Fibroblast of skin of right biceps (primary cell): ENCODE measurements around the gene FREM2.

Experiments used
- DNase-seq: peaks from one replicate; pipeline ENCODE4 v3.0.0-alpha.2; 2013

The FREM2 gene

DNA sequence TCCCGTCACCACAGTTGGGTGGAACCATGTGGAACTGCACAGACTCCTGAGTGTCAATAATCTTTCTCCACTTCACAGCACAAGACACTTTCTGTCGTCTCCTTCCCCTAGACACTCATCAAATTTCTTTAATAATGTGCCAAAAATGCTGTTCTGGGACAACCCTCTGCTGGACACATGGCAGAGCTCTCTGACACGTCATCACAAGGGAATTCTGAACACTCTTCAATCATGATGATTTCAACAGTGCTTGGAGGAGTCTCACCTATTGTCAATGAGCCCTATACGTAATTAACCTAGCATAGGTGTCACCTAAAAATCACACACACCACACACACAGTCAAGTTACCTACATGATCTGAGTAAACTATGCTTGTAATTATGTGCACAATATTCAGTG lies 162.4 kb downstream of the FREM2 start:
- peak; percentile 10 for DNase-seq

DNA sequence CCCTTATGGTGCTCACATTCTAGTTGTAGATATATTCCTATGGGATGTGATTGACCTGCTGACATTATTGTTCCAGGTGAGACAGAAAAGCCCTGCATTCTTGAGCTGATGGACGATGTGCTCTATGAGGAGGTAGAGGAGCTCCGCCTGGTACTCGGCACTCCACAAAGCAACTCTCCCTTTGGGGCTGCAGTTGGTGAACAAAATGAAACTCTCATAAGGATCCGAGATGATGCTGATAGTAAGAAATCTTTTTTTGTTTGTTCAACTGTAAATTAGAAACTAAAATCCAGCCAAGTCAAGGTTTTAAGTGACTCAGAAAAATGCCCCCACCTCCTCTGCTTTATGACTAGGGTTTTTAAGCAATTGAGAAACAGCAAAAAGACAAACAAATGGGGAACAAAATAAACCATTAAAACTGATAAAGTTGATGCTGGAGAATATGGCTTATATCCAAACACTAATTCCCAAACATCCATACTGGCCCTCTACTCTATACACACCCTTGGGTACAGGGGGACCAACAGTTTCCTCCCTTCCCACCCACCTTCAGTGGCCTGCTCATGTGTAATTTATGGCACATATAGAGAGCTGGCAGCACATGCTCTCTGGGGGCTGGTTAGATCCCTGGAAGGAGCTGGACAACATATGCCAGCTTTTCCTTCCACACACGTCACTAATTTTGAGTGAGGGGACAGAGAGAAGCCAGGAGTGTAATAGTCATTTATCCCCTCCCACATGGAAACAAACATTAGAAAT lies 164.2 kb downstream of the FREM2 start:
- no peak for DNase-seq

GRCh38 chr13:38854226-38854625 lies 167.3 kb downstream of the FREM2 start:
- no peak for DNase-seq

GRCh38 chr13:38856065-38856464 lies 169.2 kb downstream of the FREM2 start:
- DNase-seq, result no peak

GRCh38 chr13:38862443-38862842 lies 175.6 kb downstream of the FREM2 start:
- no peak for DNase-seq

- no peak for DNase-seq
Measured at GRCh38 chr13:38863536-38863935, 176.7 kb downstream of the FREM2 start.

DNA sequence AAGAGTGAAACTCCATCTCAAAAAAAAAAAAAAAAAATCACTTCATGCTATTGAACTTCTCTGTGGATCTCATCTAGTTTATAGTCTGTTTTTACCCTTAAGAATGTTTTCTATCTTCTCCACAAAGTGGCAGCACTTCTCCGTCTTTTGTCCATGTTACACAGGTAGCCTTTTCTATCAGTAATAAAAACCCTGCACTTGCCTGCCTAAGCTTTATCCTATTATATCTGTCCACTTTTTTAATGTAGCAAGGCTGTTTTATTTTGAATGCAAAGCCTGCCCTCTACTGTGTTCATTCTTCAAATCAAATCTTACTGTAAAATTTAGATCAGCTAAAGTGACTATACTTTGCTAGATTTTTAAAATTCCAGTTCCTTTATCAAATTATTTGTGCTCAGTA lies 179.8 kb downstream of the FREM2 start:
- no peak for DNase-seq

- DNase-seq, result no peak
Measured at GRCh38 chr13:38868399-38868798, 181.5 kb downstream of the FREM2 start.

DNA sequence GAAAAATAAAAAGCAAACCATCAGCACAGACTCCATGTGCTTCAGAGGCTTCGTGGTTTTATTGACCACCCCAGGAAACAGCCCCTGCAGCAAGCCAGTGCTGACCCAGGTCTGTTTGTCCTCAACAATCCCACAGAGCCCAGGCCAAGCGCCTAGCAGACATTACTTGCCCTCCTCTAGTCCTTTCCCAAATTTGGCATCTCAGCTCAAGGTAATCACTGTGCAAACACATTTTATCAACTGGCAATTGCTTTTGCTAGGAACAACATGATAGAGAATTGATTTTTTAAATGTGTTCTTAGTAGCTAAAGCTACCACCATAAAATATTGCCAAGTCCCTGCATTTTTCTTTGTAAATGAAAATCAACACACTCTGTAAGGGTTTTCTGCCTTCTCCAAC lies 182.0 kb downstream of the FREM2 start:
- DNase-seq, result no peak

DNA sequence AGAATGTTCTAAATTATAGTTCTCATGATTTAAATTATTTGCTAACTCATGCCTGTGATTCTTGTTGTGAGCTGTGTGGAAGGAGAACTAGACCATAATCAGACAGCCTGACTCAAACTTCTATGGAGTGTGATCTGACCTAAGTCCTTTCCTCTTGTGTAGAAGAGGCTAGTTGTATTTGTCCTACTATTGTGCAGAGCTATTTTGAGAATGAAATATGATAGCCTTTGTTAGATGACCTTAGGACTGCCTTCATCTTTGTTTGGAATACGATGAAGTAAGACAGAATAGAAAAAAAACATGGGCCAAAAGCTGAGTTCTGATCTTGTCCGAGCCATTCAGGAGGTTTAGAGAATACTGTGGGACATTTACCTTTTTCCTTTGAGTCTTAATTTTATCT lies 184.4 kb downstream of the FREM2 start:
- no peak for DNase-seq

DNA sequence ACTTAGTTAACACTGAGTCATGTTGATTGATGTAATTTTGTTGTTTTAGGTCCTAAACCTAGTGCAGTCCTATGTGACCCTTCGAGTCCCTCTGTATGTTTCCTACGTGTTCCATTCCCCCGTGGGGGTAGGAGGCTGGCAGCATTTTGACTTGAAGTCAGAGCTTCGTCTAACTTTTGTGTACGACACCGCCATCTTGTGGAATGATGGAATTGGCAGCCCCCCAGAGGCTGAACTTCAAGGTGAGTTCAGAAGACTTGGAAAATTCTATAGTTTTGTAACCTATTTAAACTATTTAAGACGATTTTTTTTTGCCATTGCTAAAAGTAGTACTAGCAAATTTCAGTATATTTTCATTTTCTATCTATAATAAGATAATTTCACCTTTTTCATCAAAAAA lies 185.8 kb downstream of the FREM2 start:
- peak; percentile 42 for DNase-seq

DNA sequence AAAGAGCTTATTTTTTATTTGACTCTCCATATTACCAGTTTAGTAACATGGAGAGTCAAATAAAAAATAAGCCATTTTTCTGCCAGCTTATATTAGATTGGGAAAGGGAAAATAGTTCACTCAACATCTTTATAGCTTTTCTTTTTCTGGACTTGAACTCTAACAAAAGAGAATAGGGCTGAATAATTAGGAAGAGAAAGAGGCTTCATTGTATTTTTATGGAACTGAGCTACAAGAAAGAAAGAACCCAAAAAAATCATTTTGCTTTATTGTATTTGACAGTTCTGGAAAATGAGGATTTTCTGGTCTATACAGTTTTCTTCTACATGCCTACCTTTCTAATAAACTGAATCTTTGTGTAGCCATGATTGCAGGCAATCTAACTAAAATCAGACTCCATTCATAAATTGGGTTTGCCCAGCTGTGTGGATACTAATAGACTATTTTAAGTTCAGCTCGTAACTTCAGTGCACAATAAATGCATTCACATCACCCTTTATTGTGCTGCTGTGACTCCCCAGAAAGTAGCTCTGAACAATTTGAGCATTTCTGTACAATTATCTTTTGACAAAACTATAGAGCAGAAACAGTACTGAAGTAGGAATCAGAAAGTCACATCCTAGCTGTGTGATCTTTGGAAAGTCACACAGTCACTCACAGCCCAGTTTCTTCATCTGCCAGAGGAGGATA lies 188.5 kb downstream of the FREM2 start:
- DNase-seq, result no peak

GRCh38 chr13:38879278-38879677 lies 192.4 kb downstream of the FREM2 start:
- DNase-seq, result no peak

DNA sequence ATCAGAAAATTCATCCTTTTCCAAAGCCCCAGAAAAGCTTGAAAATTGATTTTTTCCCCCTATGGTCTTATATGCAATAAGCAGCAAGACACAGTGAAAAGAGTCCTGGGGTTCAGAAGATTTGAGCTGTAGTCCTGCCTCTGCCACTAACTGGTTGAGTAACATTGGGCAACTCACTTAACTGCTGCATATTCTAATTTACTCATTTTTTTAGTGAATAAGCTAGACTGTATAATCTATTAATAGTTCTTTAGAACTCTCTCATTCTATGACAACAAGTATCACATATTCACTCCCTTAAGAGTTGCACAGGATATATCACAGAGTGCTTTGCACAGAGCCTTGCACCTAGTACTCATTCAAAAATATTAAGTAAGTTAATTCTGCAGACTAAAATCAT lies 192.9 kb downstream of the FREM2 start:
- no peak for DNase-seq

DNA sequence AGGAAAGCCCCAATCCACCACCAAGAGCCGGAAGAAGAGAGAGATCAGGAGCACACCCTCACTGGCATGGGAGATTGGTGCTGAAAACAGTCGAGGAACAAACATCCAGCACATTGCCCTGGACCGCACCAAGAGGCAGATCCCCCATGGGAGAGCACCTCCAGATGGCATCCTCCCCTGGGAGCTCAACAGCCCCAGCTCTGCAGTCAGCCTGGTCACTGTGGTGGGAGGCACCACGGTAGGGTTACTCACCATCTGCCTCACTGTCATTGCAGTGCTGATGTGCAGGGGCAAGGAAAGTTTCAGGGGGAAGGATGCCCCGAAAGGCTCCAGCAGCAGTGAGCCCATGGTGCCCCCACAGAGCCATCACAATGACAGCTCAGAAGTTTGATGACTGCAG lies 193.5 kb downstream of the FREM2 start:
- DNase-seq, result no peak

DNA sequence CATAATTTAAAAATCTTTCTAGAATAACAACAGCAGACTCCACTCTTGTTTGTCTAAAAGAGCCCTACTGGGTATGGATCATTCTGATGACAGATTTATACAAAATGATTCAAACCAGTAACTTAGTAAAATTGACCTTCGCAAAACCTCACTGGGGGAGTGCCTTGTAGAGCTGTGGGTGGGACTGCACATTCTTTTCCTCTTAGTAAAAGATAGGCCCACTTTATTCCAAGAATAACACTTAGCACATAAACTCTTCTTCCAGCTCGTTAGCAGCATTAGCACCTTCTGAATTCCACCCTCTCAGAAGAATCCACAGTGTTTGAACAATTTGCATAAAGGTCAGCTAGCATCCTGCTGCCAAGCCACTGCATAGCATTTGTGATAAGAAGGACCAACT lies 196.9 kb downstream of the FREM2 start:
- peak; percentile 42 for DNase-seq

DNA sequence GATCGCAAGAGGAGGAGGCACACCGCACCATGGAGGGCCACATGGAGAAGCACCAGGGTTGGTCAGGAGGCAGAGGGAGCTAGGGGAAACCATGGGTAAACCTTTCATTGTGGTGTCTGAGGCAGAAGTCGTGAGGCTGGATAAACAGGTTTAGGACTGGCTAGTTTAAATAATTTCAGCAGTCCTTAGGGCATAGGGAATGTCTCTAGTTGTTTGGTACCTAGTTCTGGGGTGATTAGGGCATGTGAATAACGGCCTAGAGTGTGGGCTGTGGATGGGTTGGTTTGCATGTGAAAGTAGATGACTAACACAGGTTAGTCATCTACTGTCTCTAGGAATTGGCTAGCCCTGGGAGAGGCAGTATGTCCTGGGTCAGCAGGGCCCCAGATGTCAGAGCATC lies 201.4 kb downstream of the FREM2 start:
- DNase-seq, result peak; percentile 50

DNA sequence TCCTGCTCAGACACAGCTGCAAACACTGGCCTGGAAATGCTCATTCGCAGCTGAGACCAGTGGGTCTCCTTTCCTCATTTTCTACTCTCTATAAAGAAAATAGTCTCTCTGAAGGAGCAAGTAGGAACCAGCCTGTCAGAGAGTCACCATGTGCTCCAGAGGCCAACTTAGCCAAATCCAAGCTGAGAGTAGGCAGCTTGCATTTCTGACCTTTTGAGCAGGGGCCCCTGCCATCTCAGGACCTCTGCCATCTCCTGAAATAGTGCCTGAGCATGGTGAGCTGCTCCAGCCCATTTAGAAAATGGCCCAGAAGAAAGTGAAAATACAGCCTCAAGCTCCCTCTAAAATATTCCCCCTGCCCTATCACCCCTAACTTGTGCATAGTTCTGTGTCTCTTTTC lies 208.2 kb downstream of the FREM2 start:
- no peak for DNase-seq

DNA sequence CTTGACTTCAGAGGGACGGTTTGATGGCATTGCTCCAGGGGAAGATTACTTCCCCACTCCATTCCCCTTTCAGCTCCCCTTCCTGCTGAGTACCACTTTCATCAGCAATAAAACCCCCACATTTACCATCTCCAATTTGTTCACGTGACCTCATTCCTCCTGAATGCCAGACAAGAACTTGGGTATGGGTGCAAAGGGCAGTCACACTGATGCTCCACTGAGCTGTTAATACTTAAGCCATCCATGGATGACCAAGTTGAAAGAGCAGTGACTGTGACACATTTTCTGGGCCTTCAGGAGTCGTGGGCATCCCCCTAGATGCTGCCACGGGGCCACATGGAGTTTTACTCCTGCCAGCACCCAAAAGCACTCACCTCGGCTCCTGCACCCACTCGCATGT lies 210.6 kb downstream of the FREM2 start:
- DNase-seq, result no peak

DNA sequence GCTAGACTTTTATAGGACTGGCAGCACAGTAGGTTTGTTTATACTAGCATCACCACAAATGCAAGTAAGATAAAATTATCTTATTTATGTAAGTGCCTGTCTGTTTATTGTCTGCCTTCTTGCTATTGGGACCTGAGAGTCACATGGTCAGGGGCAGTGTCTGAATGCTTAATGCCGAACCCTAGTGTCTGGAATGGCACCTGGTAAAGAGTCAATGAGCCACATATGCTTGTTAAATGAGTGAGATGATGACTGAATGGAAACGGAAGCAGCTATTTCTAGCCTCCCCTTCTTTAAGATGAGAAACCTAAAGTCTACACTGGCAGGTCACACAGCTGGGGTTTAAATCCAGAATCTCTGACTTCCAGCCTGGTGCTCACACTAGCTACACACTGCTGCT lies 211.6 kb downstream of the FREM2 start:
- DNase-seq, result no peak

DNA sequence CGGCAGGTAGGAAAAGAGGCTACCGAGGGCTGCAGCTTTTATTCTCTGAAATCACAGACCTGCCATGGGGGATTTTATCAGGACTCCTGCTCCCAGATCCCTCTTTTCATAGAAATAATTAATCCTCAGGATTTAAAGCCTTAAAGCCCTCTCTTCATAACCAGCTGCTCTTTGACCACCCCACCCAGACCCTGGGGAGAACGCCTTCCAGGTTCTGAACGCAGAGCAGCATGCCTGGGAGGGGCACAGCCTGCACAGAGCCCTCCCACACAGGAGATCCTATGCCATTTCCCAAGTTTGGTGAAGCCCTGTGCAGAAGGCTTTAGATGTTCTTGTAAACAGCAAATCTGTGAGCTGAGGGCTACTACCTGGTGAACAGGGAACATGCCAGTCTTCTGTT lies 212.7 kb downstream of the FREM2 start:
- no peak for DNase-seq

DNA sequence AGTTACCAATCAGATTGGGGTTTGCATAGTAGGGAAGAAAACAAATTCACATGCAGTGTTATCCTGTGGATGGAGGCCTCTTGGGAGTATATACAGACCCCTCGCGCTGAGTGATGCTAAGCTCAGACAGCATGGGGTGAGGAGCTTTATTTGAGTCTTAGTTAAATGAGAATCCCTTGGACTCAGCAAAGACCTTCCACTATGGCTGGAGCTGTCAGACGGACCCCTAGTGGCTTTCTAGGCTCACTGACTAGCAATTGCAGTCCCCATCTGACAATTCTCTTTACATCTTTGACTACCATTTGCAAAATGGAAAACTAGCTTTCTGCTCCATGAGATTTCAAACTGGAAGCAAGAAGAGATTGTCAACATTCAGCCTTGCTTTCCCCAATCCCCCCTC lies 213.3 kb downstream of the FREM2 start:
- no peak for DNase-seq

DNA sequence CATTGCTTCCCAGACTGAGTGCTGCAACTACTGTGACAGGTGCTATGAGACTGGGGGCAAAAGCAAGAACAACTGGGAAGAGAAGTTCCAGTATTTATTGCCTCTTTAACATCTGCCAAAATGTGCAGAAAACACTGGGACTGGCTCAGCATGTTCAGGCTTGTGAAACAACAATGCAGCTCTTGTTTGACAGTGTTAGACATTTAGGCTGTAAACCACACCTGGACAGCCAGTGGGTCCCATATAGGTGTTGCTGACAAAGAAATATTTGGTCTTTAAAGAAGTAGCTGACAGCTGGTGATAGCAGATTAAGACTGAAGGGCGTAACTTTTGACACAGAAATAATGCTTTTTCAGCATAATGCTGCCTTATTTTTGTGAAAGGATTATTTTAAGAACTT lies 215.7 kb downstream of the FREM2 start:
- DNase-seq, result no peak

DNA sequence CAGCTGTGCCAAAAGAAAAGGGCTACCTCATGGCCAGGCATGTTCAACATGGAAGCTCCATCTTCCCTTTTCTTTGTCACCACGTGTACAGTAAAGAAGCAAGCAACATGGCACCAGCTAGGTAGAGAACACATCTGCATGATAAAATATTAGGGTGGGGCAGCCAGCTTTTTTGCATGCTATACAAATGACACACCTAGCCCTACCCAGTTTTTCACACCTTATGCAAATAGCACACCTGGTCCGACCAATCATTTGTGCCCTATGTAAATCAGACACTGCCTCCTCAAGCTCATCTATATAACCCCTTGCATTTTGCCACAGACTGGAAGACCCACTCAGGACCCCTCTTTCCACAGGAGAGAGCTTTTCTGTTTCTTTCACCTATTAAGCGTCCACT lies 218.2 kb downstream of the FREM2 start:
- no peak for DNase-seq

- no peak for DNase-seq
Measured at GRCh38 chr13:38905861-38906260, 219.0 kb downstream of the FREM2 start.
